Right lobe of liver (tissue), 4 donors: Measurements from ENCODE around the gene C19orf38.

ENCODE experiments used
- POLR2A ChIP-seq: fragments of 450-650 bp; IDR thresholded peaks from one replicate; pipeline ENCODE4 v1.6.1; 2017; ENCODE audit warnings: antibody characterized with exemption, mild to moderate bottlenecking
- TF ChIP-seq, protein P1 (sequence below), 4 donors: fragments of 200-600 bp in 3 of 4; fragments of 450-650 bp in 1 of 4; IDR thresholded peaks; one replicate each; pipeline versions ENCODE4 v1.5.1 to v1.8.0; 2016 to 2022; ENCODE audit warnings: antibody characterized with exemption in 4 of 4, mild to moderate bottlenecking in 2 of 4
- donor health status: DM: no; HTN: no; CAD: no.
- donor health status: DM: no; HTN: no; CAD: no.
- donor health status: DM: no; HTN: yes; CAD: no.

DNA sequence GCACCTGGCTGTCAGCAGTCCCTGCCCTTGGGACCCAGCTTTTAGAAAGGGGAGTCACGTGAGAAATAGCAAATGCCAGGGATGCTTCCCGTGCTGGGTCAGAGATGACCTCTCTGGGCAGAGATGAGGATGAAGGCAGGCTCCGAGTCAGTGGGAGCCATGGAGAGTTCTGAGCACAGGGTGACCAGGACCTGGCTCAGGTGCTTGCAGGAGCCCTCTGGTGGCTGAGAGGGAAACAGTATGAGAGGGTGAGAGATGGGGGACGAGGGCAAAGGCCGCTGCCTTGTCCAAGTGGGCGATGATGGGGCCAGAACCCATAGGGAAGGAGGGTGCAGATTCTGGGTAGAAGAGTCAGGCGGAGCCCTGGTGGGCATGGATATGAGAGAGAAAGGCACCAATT, 28.0 kb upstream of the C19orf38 start:
- TF ChIP-seq, protein P1, sequence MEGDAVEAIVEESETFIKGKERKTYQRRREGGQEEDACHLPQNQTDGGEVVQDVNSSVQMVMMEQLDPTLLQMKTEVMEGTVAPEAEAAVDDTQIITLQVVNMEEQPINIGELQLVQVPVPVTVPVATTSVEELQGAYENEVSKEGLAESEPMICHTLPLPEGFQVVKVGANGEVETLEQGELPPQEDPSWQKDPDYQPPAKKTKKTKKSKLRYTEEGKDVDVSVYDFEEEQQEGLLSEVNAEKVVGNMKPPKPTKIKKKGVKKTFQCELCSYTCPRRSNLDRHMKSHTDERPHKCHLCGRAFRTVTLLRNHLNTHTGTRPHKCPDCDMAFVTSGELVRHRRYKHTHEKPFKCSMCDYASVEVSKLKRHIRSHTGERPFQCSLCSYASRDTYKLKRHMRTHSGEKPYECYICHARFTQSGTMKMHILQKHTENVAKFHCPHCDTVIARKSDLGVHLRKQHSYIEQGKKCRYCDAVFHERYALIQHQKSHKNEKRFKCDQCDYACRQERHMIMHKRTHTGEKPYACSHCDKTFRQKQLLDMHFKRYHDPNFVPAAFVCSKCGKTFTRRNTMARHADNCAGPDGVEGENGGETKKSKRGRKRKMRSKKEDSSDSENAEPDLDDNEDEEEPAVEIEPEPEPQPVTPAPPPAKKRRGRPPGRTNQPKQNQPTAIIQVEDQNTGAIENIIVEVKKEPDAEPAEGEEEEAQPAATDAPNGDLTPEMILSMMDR (IDR thresholded peaks at IDR 0.05) = peak in 3 of 4 donors; percentile 11 to 31 (median 26)
- TF ChIP-seq POLR2A = no peak
